RWPE1 (cell line): ENCODE results near the gene TMEM147.
A peak's percentile ranks its signal among the peaks of the same experiment; 100 is the strongest.

Experiments used
- CTCF ChIA-PET: fragments of 350-600 bp; sonication (Branson Sonifier 250); formaldehyde crosslinking; extraction: SDS; loops from one replicate; lab custom pipeline; 2021; lab: Yijun Ruan, JAX
- POLR2A ChIA-PET: fragments of 400-600 bp; formaldehyde crosslinking; extraction: SDS; loops from one replicate; lab custom pipeline; 2020; ENCODE audit warnings: antibody characterized with exemption; ENCODE audit not compliant: low non-redundant PET; lab: Yijun Ruan, JAX
- DNase-seq: peaks from one replicate; pipeline ENCODE4 v3.0.0; 2012; ENCODE audit warnings: low spot score
- H3K27ac ChIP-seq: fragments of 450-650 bp; 2 replicates; pipeline ENCODE4 v1.5.1; 2017
- CTCF ChIP-seq: fragments of 450-650 bp; conservative IDR thresholded peaks from 2 replicates; pipeline ENCODE4 v1.5.1; 2017; ENCODE audit warnings: low read depth, mild to moderate bottlenecking

TMEM147 gene

GRCh38 chr19:35545001-35545854, at the start of gene TMEM147:
Gene TMEM147 (plus strand): TSS chr19:35545626. CDS start chr19:35545740, 114 bp downstream.
- TF ChIP-seq CTCF = no peak
- peak; percentile 95 for DNase-seq
- CTCF ChIA-PET = interaction anchor here (1.7 kb wide), 1 partner anchor 35 kb away, joined by 4 read pairs; no protein-coding TSS in a partner anchor
- H3K27ac ChIP-seq = peak within 1 kb of the TSS; percentile 71
- POLR2A ChIA-PET = no interaction called here

- H3K27ac ChIP-seq = no peak overlapping the region
- ChIA-PET CTCF (interaction anchor here (1.1 kb wide), 1 partner anchor 9 kb away, joined by 4 read pairs; no protein-coding TSS in a partner anchor), POLR2A (no interaction called here)
- DNase-seq = no peak
- TF ChIP-seq CTCF = no peak
Observed at GRCh38 chr19:35497406-35497805, 48.0 kb upstream of the TMEM147 start.

- CTCF ChIA-PET = interaction anchor here (0.7 to 1.1 kb wide), 2 partner anchors 8 to 12 kb away, joined by 3 to 4 read pairs; no protein-coding TSS in a partner anchor
- no peak for DNase-seq
- no peak overlapping the region for H3K27ac ChIP-seq
- POLR2A ChIA-PET = no interaction called here
- no peak for TF ChIP-seq CTCF
Observed at GRCh38 chr19:35498220-35498619, 47.2 kb upstream of the TMEM147 start.

- no peak for TF ChIP-seq CTCF
- ChIA-PET POLR2A (interaction anchor here (0.6 kb wide), 1 partner anchor 1055 kb away, joined by 4 read pairs; no protein-coding TSS in a partner anchor), CTCF (no interaction called here)
Observed at GRCh38 chr19:35498984-35499527, 46.4 kb upstream of the TMEM147 start.

GRCh38 chr19:35500611-35501010, 44.8 kb upstream of the TMEM147 start:
- no peak for DNase-seq
- ChIA-PET POLR2A (interaction anchor here (0.6 kb wide), 1 partner anchor 144 kb away, joined by 9 read pairs; no protein-coding TSS in a partner anchor), CTCF (no interaction called here)
- no peak overlapping the region for H3K27ac ChIP-seq
- no peak for TF ChIP-seq CTCF

More at GRCh38 chr19:35498984-35499527, 46.4 kb upstream of the TMEM147 start:
- H3K27ac ChIP-seq = no peak overlapping the region
- DNase-seq = no peak

- DNase-seq = peak; percentile 49
- CTCF ChIA-PET = interaction anchor here (0.9 kb wide), 1 partner anchor 8 kb away, joined by 6 read pairs; no protein-coding TSS in a partner anchor
- H3K27ac ChIP-seq = peak overlapping the region; percentile 13
- POLR2A ChIA-PET = no interaction called here
- TF ChIP-seq CTCF = no peak
Observed at GRCh38 chr19:35501684-35502083, 43.7 kb upstream of the TMEM147 start.
